ENCODE results near the gene CDCA5.

The CDCA5 gene

GRCh38 chr11:65083834-65084597 is at the start of gene CDCA5, which contains the start of gene ZFPL1:
Gene CDCA5, minus strand, starts transcription at chr11:65084040. Its CDS starts 62 bp downstream, at chr11:65083978.
Gene ZFPL1, plus strand, starts transcription at chr11:65084222. Its CDS starts 477 bp downstream, at chr11:65084699.
- DNase-seq (ENCODE audit: low spot score) = peak; percentile 97

GRCh38 chr11:65132988-65133700 is 49.3 kb upstream of the CDCA5 start:
- peak; percentile 73 for DNase-seq (ENCODE audit: low spot score)

- DNase-seq (ENCODE audit: low spot score) = no peak
These were observed 48.6 kb upstream of the CDCA5 start for GRCh38 chr11:65132238-65132987.

GRCh38 chr11:65131895-65132237 is 48.0 kb upstream of the CDCA5 start:
- no peak for DNase-seq (ENCODE audit: low spot score)

- no peak for DNase-seq (ENCODE audit: low spot score)
These were observed 47.6 kb upstream of the CDCA5 start for GRCh38 chr11:65131417-65131776.

GRCh38 chr11:65130631-65131416 is 47.0 kb upstream of the CDCA5 start:
- no peak for DNase-seq (ENCODE audit: low spot score)

- DNase-seq (ENCODE audit: low spot score) = no peak
These were observed 46.0 kb upstream of the CDCA5 start for GRCh38 chr11:65129649-65130441.

GRCh38 chr11:65128182-65129145 is 44.6 kb upstream of the CDCA5 start:
- no peak for DNase-seq (ENCODE audit: low spot score)

GRCh38 chr11:65127473-65128181 is 43.8 kb upstream of the CDCA5 start:
- no peak for DNase-seq (ENCODE audit: low spot score)

- DNase-seq (ENCODE audit: low spot score) = no peak
These were observed 42.9 kb upstream of the CDCA5 start for GRCh38 chr11:65126624-65127274.

- DNase-seq (ENCODE audit: low spot score) = no peak
These were observed 41.6 kb upstream of the CDCA5 start for GRCh38 chr11:65125197-65126056.

- no peak for DNase-seq (ENCODE audit: low spot score)
These were observed 40.8 kb upstream of the CDCA5 start for GRCh38 chr11:65124480-65125196.

- DNase-seq (ENCODE audit: low spot score) = peak; percentile 100
These were observed 38.2 kb upstream of the CDCA5 start, which contains the start of the genes FAU and MRPL49 for GRCh38 chr11:65121865-65122696. Gene FAU, minus strand, starts transcription at chr11:65122134. Its CDS starts 321 bp downstream, at chr11:65121813. Gene MRPL49, plus strand, starts transcription at chr11:65122321. Its CDS starts 26 bp downstream, at chr11:65122347.

- DNase-seq (ENCODE audit: low spot score) = no peak
These were observed 37.6 kb upstream of the CDCA5 start for GRCh38 chr11:65121447-65121864.

GRCh38 chr11:65120831-65121230 is 37.0 kb upstream of the CDCA5 start:
- DNase-seq (ENCODE audit: low spot score) = no peak

- no peak for DNase-seq (ENCODE audit: low spot score)
These were observed 35.8 kb upstream of the CDCA5 start for GRCh38 chr11:65119670-65119995.

Data from LoVo (cell line).